C1 segment of cervical spinal cord (tissue), 14 donors: ENCODE measurements around the gene KCNQ5.

Experiments used
- DNase-seq, 14 donors: peaks; one replicate each; lab custom pipeline; 2025; lab: John Stamatoyannopoulos, UW

KCNQ5 gene

DNA sequence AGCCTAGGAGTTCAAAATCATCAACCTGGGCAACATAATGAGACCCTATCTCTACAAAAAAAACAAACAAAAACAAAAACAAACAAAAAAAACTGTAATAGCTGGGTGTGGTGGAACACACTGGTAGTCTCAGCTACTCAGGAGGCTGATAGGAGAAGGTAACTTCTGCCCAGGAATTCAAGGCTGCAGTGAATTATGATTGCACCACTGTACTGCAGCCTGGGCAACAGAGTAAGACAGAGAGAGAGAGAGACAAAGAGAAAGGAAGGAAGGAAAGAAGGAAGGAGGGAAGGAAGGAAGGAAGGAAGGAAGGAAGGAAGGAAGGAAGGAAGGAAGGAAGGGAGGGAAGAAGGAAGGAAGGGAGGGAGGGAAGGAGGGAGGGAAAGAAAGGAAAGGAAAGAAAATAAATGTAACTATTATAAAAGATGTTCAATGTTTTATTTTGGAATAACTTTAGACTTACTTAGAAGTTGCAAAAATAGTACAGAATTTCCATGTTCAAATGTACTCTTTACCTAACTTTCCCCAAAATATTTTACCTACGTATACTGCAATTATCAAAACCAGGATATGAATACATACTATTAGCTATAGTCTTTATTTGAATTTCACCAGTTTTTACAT, 428.2 kb downstream of the KCNQ5 start:
- DNase-seq, result no peak

GRCh38 chr6:73050706-73051105, 428.8 kb downstream of the KCNQ5 start:
- DNase-seq, result no peak

GRCh38 chr6:73051147-73051546, 429.3 kb downstream of the KCNQ5 start:
- no peak for DNase-seq

DNA sequence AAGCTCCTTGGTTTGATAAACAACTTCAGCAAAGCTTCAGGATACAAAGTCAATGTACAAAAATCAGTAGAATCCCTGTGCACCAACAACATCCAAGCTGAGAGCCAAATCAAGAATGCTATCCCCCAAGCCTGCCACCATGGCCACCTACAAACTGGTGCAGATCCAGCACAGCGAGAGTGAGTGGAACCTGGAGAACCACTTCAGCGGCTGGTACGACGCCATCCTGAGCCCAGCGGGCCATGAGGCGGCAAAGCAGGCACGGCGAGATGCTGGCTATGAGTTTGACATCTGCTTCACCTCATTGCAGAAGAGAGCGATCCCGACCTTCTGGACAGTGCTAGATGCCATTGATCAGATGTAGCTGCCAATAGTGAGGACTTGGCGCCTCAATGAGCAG, 433.1 kb downstream of the KCNQ5 start:
- DNase-seq, result no peak

- no peak for DNase-seq
These were observed 436.9 kb downstream of the KCNQ5 start for GRCh38 chr6:73058736-73059135.

GRCh38 chr6:73062130-73062529, 440.3 kb downstream of the KCNQ5 start:
- no peak for DNase-seq

- no peak for DNase-seq
These were observed 441.0 kb downstream of the KCNQ5 start for GRCh38 chr6:73062837-73063236.

- DNase-seq, result no peak
These were observed 442.4 kb downstream of the KCNQ5 start for GRCh38 chr6:73064266-73064665.

GRCh38 chr6:73073238-73073637, 451.4 kb downstream of the KCNQ5 start:
- DNase-seq, result no peak

DNA sequence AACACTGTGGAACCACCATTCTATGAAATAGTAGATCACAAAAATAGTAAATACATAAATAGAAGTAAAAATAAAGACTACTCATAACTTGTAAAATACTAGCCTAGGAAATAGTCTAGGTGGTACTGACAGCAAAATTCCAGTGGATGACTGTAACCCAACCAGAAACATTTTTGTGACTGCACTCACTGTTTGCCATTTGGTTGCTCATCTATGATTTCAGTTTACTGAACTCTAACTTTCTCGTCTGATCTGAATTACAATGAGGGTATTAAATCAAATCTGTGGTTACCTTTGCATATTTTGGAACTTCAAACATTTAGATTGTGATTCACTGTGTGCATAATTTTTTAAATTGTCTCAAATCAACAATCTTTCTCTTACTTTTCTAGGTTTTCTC, 452.3 kb downstream of the KCNQ5 start:
- DNase-seq, result no peak

GRCh38 chr6:73076211-73076954, 454.5 kb downstream of the KCNQ5 start:
- DNase-seq, result no peak

DNA sequence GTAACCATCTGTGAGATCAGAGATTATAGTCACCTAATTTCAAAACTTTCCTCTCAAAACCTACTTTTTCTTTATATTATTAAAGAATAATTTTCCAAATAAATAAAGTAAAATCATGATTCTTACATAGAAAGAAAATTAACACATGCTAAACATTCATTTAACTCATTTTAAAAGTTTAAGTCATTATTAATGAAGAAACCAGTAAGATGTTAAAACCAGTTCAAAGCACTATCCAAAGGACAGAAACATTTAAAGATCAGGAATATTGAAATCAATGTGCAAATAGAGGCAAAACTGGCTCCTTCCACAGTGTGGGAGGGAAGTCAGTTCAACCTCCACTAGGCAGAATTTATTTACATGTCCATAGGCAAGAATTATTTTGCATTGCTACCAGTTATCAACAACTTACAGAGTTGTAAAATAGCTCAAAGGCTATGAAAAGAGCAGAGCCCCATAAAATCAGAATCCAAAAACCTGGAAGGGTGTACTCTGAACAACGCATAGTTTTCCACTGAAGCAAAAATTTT, 456.5 kb downstream of the KCNQ5 start:
- no peak for DNase-seq

- DNase-seq, result no peak
These were observed 457.2 kb downstream of the KCNQ5 start for GRCh38 chr6:73078908-73079610.

DNA sequence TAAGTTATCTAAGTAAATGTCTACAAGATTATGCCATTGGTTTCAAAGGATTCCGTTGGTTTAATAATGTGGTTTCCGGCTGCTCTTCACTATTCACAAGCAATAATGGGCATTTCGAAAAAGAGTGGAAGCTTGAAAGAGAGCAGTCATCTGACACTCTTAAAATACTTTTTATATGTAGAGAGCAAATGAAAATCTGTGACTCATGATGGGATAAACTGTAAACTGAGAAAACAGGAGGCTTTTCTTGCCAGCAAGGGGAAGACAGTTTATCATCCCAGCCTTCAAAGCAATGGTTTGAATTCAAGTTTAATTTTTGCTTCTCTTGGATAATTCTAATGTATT, 457.7 kb downstream of the KCNQ5 start:
- DNase-seq, result no peak

GRCh38 chr6:73079978-73080377, 458.1 kb downstream of the KCNQ5 start:
- no peak for DNase-seq

- no peak for DNase-seq
These were observed 460.1 kb downstream of the KCNQ5 start for GRCh38 chr6:73081955-73082354.

GRCh38 chr6:73083886-73084285, 462.0 kb downstream of the KCNQ5 start:
- DNase-seq, result no peak

GRCh38 chr6:73085443-73085871, 463.6 kb downstream of the KCNQ5 start:
- no peak for DNase-seq

DNA sequence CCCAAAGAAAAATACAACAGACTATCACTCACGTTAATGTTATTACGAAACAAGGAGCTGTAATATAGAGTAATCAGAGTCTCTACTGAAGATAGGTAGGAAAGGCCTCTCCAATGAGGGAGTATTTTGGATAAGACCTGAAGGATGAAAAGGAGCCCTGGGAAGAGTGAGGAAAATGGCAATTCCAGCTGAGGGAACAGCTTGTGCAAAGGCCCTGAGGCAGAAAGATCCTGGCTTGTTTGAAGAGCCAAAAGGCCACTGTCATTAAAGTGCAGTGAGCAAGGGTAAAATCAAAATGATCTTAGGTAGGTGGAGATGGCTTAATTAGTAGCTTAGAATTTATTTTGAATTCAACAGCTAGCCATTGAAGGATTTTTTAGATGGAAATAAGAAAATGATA, 464.9 kb downstream of the KCNQ5 start:
- DNase-seq, result no peak

DNA sequence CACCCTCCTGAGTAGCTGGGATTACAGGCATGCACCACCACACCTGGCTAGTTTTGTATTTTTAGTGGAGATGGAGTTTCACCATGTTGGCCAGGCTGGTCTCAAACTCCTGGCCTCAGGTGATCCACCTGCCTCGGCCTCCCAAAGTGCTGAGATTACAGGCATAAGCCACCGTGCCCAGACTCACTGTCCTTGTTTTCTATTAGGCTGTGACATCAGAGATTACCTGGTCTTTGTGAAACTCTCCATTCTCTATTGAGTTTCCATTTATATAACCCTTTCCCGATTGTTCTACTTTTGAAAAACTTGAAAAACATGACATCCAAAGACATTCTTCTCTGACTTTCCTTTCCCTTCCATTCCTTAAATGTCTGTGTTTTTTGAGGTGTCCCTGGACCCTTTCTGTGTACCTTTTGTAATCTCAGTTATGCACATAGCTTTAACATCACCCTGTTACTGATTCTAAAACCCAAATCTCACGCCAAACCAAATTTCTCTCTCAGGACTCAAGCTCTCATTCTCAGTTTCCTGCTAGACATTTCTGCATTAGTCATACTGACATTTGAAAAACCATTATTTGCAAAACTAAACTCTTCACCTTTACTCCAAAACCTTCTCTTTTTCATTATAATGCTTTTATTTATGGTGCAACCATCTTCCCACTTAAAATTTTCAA, 466.4 kb downstream of the KCNQ5 start:
- DNase-seq, result no peak

- DNase-seq, result no peak
These were observed 483.1 kb downstream of the KCNQ5 start for GRCh38 chr6:73104921-73105320.

- no peak for DNase-seq
These were observed 485.2 kb downstream of the KCNQ5 start for GRCh38 chr6:73107016-73107415.
